ENCODE measurements around the gene GALNTL6. TPM values are rescaled to one million over a fixed set of nuclear protein-coding genes. Genes with fewer than 3 reads are reported as not detected.

GALNTL6 gene
- polyA plus RNA-seq, 1 experiment = not detected

- Histone ChIP-seq H3K9me3 (ENCODE audit: control insufficient read depth, insufficient read depth, low read length) (no peaks in the 10 kb centered on the region), H3K27me3 (ENCODE audit: control insufficient read depth, insufficient read depth, low read length) (no peaks in the 10 kb centered on the region), H3K27ac (ENCODE audit: low read depth, low read length) (no peak overlapping the region), H3K4me3 (ENCODE audit: low read depth, low read length) (no peak overlapping the region)
- ChIA-PET POLR2A (no interaction called here), CTCF (interaction anchor here (1.3 kb wide), 1 partner anchor 27 kb away, joined by 3 read pairs; no protein-coding TSS in a partner anchor)
- no peak for DNase-seq (ENCODE audit: low read depth, low spot score)
- TF ChIP-seq, protein P1, sequence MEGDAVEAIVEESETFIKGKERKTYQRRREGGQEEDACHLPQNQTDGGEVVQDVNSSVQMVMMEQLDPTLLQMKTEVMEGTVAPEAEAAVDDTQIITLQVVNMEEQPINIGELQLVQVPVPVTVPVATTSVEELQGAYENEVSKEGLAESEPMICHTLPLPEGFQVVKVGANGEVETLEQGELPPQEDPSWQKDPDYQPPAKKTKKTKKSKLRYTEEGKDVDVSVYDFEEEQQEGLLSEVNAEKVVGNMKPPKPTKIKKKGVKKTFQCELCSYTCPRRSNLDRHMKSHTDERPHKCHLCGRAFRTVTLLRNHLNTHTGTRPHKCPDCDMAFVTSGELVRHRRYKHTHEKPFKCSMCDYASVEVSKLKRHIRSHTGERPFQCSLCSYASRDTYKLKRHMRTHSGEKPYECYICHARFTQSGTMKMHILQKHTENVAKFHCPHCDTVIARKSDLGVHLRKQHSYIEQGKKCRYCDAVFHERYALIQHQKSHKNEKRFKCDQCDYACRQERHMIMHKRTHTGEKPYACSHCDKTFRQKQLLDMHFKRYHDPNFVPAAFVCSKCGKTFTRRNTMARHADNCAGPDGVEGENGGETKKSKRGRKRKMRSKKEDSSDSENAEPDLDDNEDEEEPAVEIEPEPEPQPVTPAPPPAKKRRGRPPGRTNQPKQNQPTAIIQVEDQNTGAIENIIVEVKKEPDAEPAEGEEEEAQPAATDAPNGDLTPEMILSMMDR (IDR thresholded peaks at IDR 0.05; ENCODE audit: low read depth, low read length) = no peak
Observed at GRCh38 chr4:172919269-172919668, 1106.1 kb downstream of the GALNTL6 start.

DNA sequence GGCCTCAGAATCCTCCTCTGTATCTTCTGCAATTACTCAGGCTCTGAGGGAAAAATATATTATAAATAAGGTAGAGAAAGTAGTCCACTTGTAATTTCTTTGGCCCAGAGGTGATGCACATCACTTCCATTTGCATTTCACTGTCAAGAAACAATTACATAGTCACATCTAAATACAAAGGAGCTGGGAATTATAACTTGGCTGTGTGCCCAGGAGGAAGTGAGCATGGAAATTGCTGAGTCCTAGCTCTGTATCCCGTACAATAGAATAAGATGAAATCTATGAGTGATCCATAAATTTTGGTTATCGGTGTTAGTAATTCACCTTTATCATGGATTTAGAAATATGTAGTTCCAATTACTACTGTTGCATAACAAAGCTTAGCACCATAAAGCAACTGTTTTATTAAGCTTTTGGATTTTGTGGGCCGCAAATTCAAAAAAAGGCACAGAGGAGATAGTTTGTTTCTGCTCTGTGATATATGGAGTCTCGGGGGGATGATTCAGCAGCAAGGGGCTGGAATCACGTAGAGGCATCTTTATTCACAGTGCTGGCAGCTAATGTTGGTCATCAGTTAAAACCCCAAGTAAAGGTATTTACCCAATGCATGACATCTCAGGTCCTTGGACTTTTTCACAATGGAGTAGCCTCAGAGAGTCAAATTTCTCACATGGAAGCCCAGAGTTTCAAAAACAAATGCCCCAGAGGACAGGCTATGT, 1114.1 kb downstream of the GALNTL6 start:
- CTCF ChIA-PET = no interaction called here
- no peak overlapping the region for H3K27ac ChIP-seq (ENCODE audit: low read depth, low read length)
- H3K9me3 ChIP-seq (ENCODE audit: control insufficient read depth, insufficient read depth, low read length) = no peaks in the 10 kb centered on the region
- no peak overlapping the region for H3K4me3 ChIP-seq (ENCODE audit: low read depth, low read length)
- TF ChIP-seq, protein P1 (IDR thresholded peaks at IDR 0.05; ENCODE audit: low read depth, low read length) = no peak
- DNase-seq (ENCODE audit: low read depth, low spot score) = no peak
- peaks cover 3% of the 10 kb centered on the region for H3K27me3 ChIP-seq (ENCODE audit: control insufficient read depth, insufficient read depth, low read length)
- POLR2A ChIA-PET = no interaction called here

- Histone ChIP-seq H3K27me3 (ENCODE audit: control insufficient read depth, insufficient read depth, low read length) (peaks cover 3% of the 10 kb centered on the region), H3K4me3 (ENCODE audit: low read depth, low read length) (no peak overlapping the region), H3K27ac (ENCODE audit: low read depth, low read length) (no peak overlapping the region), H3K9me3 (ENCODE audit: control insufficient read depth, insufficient read depth, low read length) (no peaks in the 10 kb centered on the region)
- ChIA-PET POLR2A (no interaction called here), CTCF (no interaction called here)
- TF ChIP-seq, protein P1 (IDR thresholded peaks at IDR 0.05; ENCODE audit: low read depth, low read length) = no peak
- DNase-seq (ENCODE audit: low read depth, low spot score) = no peak
Observed at GRCh38 chr4:172928347-172928746, 1115.1 kb downstream of the GALNTL6 start.

- DNase-seq (ENCODE audit: low read depth, low spot score) = no peak
- no peaks in the 10 kb centered on the region for H3K9me3 ChIP-seq (ENCODE audit: control insufficient read depth, insufficient read depth, low read length)
- POLR2A ChIA-PET = no interaction called here
- peaks cover 2% of the 10 kb centered on the region for H3K27me3 ChIP-seq (ENCODE audit: control insufficient read depth, insufficient read depth, low read length)
- TF ChIP-seq, protein P1 (IDR thresholded peaks at IDR 0.05; ENCODE audit: low read depth, low read length) = no peak
- H3K4me3 ChIP-seq (ENCODE audit: low read depth, low read length) = no peak overlapping the region
- CTCF ChIA-PET = interaction anchor here (0.7 kb wide), 1 partner anchor 969 kb away, joined by 3 read pairs; no protein-coding TSS in a partner anchor
- no peak overlapping the region for H3K27ac ChIP-seq (ENCODE audit: low read depth, low read length)
Observed at GRCh38 chr4:172938072-172938829, 1125.0 kb downstream of the GALNTL6 start.

GRCh38 chr4:172938870-172939269, 1125.7 kb downstream of the GALNTL6 start:
- POLR2A ChIA-PET = no interaction called here
- CTCF ChIA-PET = interaction anchor here (0.7 kb wide), 1 partner anchor 968 kb away, joined by 3 read pairs; no protein-coding TSS in a partner anchor
- Histone ChIP-seq H3K9me3 (ENCODE audit: control insufficient read depth, insufficient read depth, low read length) (no peaks in the 10 kb centered on the region), H3K27me3 (ENCODE audit: control insufficient read depth, insufficient read depth, low read length) (peaks cover 2% of the 10 kb centered on the region), H3K27ac (ENCODE audit: low read depth, low read length) (no peak overlapping the region), H3K4me3 (ENCODE audit: low read depth, low read length) (no peak overlapping the region)
- TF ChIP-seq, protein P1 (IDR thresholded peaks at IDR 0.05; ENCODE audit: low read depth, low read length) = no peak
- no peak for DNase-seq (ENCODE audit: low read depth, low spot score)
